Activated B cell treated with CpG ODN at 0.5 μM for 24 hours (primary cell): Measurements from ENCODE around the gene TUBA3E. TPM values are rescaled to one million over a fixed set of nuclear protein-coding genes. Genes with fewer than 3 reads are reported as not detected.
"Not testable (repeated sequence)": the region's sequence is repeated elsewhere in the genome, so short reads cannot be mapped to it uniquely, and the experiment has no call there.

Experiments
- ATAC-seq: fragments of 200-7000 bp; cut with Tn5 transposase; one replicate; pipeline ENCODE4 v1.10.0; 2021; ENCODE audit warnings: low read depth, mild to moderate bottlenecking, moderate library complexity
- CTCF ChIA-PET: fragments of 350-600 bp; sonication (Branson Sonifier 250); formaldehyde crosslinking; loops from one replicate; lab custom pipeline; 2021; ENCODE audit warnings: antibody characterized with exemption; lab: Charles Lee
- POLR2A ChIA-PET: fragments of 350-600 bp; sonication (Branson Sonifier 250); formaldehyde crosslinking; loops from one replicate; lab custom pipeline; 2021; ENCODE audit warnings: antibody characterized with exemption; lab: Charles Lee
- DNase-seq: peaks from one replicate; pipeline ENCODE4 v3.0.0; 2022
- H3K27ac Mint-ChIP-seq: one replicate; pipeline ENCODE4 v1.8.0; 2020; ENCODE audit warnings: mixed read lengths
- H3K27me3 Mint-ChIP-seq: one replicate; pipeline ENCODE4 v1.8.0; 2021; ENCODE audit warnings: mixed read lengths
- H3K36me3 Mint-ChIP-seq: one replicate; pipeline ENCODE4 v1.8.0; 2021; ENCODE audit warnings: low read depth, mixed read lengths
- H3K4me1 Mint-ChIP-seq: one replicate; pipeline ENCODE4 v1.8.0; 2021; ENCODE audit warnings: mixed read lengths
- H3K4me3 Mint-ChIP-seq: one replicate; pipeline ENCODE4 v1.8.0; 2020; ENCODE audit warnings: mild to moderate bottlenecking, mixed read lengths
- H3K9me3 Mint-ChIP-seq: one replicate; pipeline ENCODE4 v1.8.0; 2020; ENCODE audit warnings: mixed read lengths
- CTCF ChIP-seq: fragments of 200-600 bp; IDR thresholded peaks from one replicate; pipeline ENCODE4 v1.8.0; 2022; ENCODE audit warnings: antibody characterized with exemption, mild to moderate bottlenecking
- intact Hi-C: fragments of 100-400 bp; cut with micrococcal nuclease; formaldehyde crosslinking; loops from one replicate; pipeline ENCODE4 v1.15.1; 2024
- total RNA-seq: library from RNA; stranded (reverse); gene quantifications from 2 replicates; pipeline ENCODE4 v1.2.3, GENCODE V29; 2022

Gene TUBA3E
- not detected in 2 replicates for total RNA-seq

- DNase-seq, result no peak
- ChIA-PET CTCF (no interaction called here), POLR2A (no interaction called here)
- intact Hi-C loops, result no loop called here
- Mint-ChIP-seq H3K36me3 (no peaks in the 10 kb centered on the region), H3K27me3 (no peaks in the 10 kb centered on the region), H3K4me3 (no peak within 1 kb of the TSS), H3K4me1 (no peaks in the 10 kb centered on the region), H3K9me3 (no peaks in the 10 kb centered on the region), H3K27ac (no peak within 1 kb of the TSS)
- no peak for ATAC-seq
- TF ChIP-seq CTCF, result no peak
These were observed at the start of gene TUBA3E for GRCh38 chr2:130198343-130198742. Gene TUBA3E, minus strand, starts transcription at chr2:130198439. Its CDS starts 79 bp downstream, at chr2:130198360.

DNA sequence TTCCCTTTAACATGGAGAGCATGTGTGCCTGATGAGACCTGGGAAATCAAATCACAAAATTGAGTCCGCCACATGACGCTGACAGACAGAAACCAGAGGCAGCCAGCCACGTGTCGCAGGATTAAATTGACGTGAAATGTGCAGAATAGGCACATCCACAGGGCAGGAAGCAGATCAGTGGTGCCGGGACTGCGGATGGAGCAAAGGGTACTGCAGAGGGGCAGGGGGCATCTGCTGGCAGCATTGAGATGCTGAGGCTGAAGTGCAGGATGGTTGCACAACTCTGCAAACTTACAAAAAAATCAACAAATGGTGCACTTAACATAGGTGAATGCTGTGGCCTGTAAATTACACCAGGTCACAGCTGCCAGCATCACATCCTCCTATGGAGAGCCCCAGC lies 48.2 kb upstream of the TUBA3E start:
- no peak overlapping the region for H3K27ac Mint-ChIP-seq
- peaks cover 32% of the 10 kb centered on the region for H3K27me3 Mint-ChIP-seq
- ChIA-PET CTCF (no interaction called here), POLR2A (no interaction called here)
- TF ChIP-seq CTCF, result no peak
- no peaks in the 10 kb centered on the region for H3K4me1 Mint-ChIP-seq
- H3K4me3 Mint-ChIP-seq, result no peak overlapping the region
- ATAC-seq, result no peak
- intact Hi-C loops, result no loop called here
- H3K36me3 Mint-ChIP-seq, result no peaks in the 10 kb centered on the region
- no peaks in the 10 kb centered on the region for H3K9me3 Mint-ChIP-seq
- DNase-seq, result no peak

DNA sequence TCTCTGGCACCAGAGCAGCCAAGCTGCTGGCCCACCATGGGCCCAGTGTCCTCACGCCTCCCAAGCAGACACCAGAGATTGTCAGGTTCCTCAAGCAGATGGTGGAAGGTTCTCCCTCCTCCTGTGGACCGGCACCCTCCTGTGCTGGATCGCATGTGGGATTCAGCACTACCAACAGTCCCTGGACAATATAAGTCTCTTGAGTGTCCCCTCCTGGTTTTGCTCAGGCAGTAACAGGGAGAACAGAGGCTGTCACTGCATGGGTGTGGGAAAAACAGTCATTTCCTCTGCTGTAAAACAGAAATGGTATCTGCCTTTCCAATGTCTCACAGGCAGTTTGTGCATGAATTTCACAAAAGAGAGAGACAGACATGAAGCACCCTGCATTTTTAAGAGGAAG lies 47.7 kb upstream of the TUBA3E start:
- Mint-ChIP-seq H3K27me3 (peaks cover 31% of the 10 kb centered on the region), H3K4me3 (no peak overlapping the region), H3K9me3 (no peaks in the 10 kb centered on the region), H3K36me3 (no peaks in the 10 kb centered on the region), H3K27ac (no peak overlapping the region), H3K4me1 (no peaks in the 10 kb centered on the region)
- no peak for TF ChIP-seq CTCF
- ChIA-PET CTCF (no interaction called here), POLR2A (no interaction called here)
- ATAC-seq, result no peak
- DNase-seq, result no peak
- intact Hi-C loops, result no loop called here

- intact Hi-C loops, result no loop called here
- ATAC-seq (no peak), DNase-seq (no peak)
- ChIA-PET POLR2A (no interaction called here), CTCF (no interaction called here)
- no peak for TF ChIP-seq CTCF
- Mint-ChIP-seq H3K36me3 (no peaks in the 10 kb centered on the region), H3K4me1 (no peaks in the 10 kb centered on the region), H3K9me3 (no peaks in the 10 kb centered on the region), H3K27ac (no peak overlapping the region), H3K4me3 (no peak overlapping the region), H3K27me3 (peaks cover 20% of the 10 kb centered on the region)
These were observed 45.1 kb upstream of the TUBA3E start for GRCh38 chr2:130243359-130243758.

GRCh38 chr2:130241041-130241707 lies 42.9 kb upstream of the TUBA3E start:
- no peak for TF ChIP-seq CTCF
- H3K4me1 Mint-ChIP-seq, result no peaks in the 10 kb centered on the region
- ChIA-PET POLR2A (no interaction called here), CTCF (no interaction called here)
- intact Hi-C loops, result no loop called here
- no peaks in the 10 kb centered on the region for H3K36me3 Mint-ChIP-seq
- ATAC-seq, result no peak
- no peak overlapping the region for H3K27ac Mint-ChIP-seq
- H3K9me3 Mint-ChIP-seq, result no peaks in the 10 kb centered on the region
- H3K27me3 Mint-ChIP-seq, result peaks cover 15% of the 10 kb centered on the region
- no peak for DNase-seq
- H3K4me3 Mint-ChIP-seq, result no peak overlapping the region

DNA sequence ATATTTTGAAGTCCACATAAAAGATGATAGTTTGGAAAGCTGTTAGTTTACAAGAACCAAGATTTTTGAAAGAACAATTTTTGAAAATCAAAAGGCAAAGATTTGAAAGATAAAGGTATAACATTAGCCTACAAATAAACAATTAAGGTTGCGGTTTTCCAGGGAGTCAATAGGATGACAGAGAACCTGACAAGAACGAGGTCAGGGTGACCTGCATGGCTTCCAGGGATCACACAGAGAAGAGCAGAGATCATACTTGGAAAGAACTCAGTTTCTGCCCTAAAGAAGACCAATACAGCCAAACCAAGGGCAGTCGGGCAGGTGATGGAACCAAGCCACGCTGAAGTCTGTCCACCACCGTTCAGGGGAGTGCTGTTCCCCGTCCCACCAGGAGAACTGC lies 41.3 kb upstream of the TUBA3E start:
- CTCF ChIA-PET, H3K27me3 Mint-ChIP-seq, DNase-seq, H3K9me3 Mint-ChIP-seq, POLR2A ChIA-PET, H3K4me1 Mint-ChIP-seq, H3K27ac Mint-ChIP-seq, H3K4me3 Mint-ChIP-seq, ATAC-seq, H3K36me3 Mint-ChIP-seq, intact Hi-C loops: not testable (repeated sequence)

DNA sequence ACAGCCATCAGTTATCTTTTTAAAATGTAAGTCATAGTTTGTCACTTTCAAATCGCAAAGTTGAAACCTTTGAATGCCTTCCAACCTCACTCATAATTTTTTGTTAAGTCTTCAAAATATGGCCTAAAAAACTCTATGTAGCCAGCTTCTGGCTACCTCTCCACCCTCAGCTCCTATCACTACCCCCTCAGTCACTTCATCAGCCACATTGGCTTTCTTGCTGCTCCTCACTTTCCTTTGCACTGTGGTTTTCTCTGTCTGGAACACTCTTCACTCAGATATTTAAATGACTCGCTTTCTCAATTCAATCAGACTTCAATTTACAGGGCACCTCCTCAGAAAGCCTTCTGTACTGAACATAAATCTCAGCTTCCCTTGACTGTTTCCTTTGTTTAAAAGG lies 34.8 kb upstream of the TUBA3E start:
- intact Hi-C loops, H3K27ac Mint-ChIP-seq, ATAC-seq, CTCF ChIA-PET, POLR2A ChIA-PET, H3K4me1 Mint-ChIP-seq, H3K27me3 Mint-ChIP-seq, H3K36me3 Mint-ChIP-seq, DNase-seq, H3K9me3 Mint-ChIP-seq, H3K4me3 Mint-ChIP-seq: not testable (repeated sequence)
